ENCODE data around the gene C1R. TPM values are rescaled to one million over a fixed set of nuclear protein-coding genes. Genes with fewer than 3 reads are reported as not detected.

C1R gene
- polyA plus RNA-seq, 1 of the 3 experiments (the other 2 are of a cell fraction): 20.1 TPM

- WGBS (ENCODE audit: low lambda C conversion rate): 46% methylated on average over 13 of the region's 13 CpGs
- no peak overlapping the region for H3K9ac ChIP-seq
- no peaks in the 10 kb centered on the region for H3K4me1 ChIP-seq (ENCODE audit: control insufficient read depth in 1 of 2, insufficient read depth in 2 of 2, low read depth in 1 of 2, low read length in 1 of 2)
- no peaks in the 10 kb centered on the region for H3K9me3 ChIP-seq
- H4K20me1 ChIP-seq (ENCODE audit: insufficient read depth): no peaks in the 10 kb centered on the region
- no peak overlapping the region for H2AFZ ChIP-seq (ENCODE audit: low read depth)
- H3K4me3 ChIP-seq (ENCODE audit: low read depth in 2 of 2, low read length in 1 of 2): no peak overlapping the region
- no peaks in the 10 kb centered on the region for H3K36me3 ChIP-seq (replicated peaks in 1 of 2; ENCODE audit: control insufficient read depth in 1 of 2, insufficient read depth in 2 of 2, low read length in 1 of 2)
- DNase-seq: no peak
- peaks cover 13% of the 10 kb centered on the region; the same call in 1 of the 2 replicates for H3K27me3 ChIP-seq (ENCODE audit: insufficient read depth)
- no peaks in the 10 kb centered on the region for H3K79me2 ChIP-seq (ENCODE audit: insufficient read depth)
- no peak overlapping the region for H3K4me2 ChIP-seq
- TF ChIP-seq RAD21 (IDR thresholded peaks at IDR 0.05; ENCODE audit: low read length): no peak
- TF ChIP-seq MAX (IDR thresholded peaks at IDR 0.05; ENCODE audit: low read depth): no peak
- TF ChIP-seq EP300 (IDR thresholded peaks at IDR 0.05; ENCODE audit: borderline replicate concordance in 1 of 2, low read depth in 1 of 2, low read length in 1 of 2): no peak
- no peak for TF ChIP-seq FOSL2 (IDR thresholded peaks at IDR 0.05; ENCODE audit: borderline replicate concordance, low read depth)
- TF ChIP-seq NFIC (IDR thresholded peaks at IDR 0.05; ENCODE audit: borderline replicate concordance): no peak
- TF ChIP-seq, protein P1, sequence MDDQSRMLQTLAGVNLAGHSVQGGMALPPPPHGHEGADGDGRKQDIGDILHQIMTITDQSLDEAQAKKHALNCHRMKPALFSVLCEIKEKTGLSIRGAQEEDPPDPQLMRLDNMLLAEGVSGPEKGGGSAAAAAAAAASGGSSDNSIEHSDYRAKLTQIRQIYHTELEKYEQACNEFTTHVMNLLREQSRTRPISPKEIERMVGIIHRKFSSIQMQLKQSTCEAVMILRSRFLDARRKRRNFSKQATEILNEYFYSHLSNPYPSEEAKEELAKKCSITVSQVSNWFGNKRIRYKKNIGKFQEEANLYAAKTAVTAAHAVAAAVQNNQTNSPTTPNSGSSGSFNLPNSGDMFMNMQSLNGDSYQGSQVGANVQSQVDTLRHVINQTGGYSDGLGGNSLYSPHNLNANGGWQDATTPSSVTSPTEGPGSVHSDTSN (IDR thresholded peaks at IDR 0.05): no peak
- TF ChIP-seq CHD2 (IDR thresholded peaks at IDR 0.05; ENCODE audit: low read length, partially characterized antibody): no peak
- TF ChIP-seq TCF12 (IDR thresholded peaks at IDR 0.05): no peak
- TF ChIP-seq FOXJ3 (CRISPR knock-in tag; IDR thresholded peaks at IDR 0.05): no peak
- TF ChIP-seq, protein P2, sequence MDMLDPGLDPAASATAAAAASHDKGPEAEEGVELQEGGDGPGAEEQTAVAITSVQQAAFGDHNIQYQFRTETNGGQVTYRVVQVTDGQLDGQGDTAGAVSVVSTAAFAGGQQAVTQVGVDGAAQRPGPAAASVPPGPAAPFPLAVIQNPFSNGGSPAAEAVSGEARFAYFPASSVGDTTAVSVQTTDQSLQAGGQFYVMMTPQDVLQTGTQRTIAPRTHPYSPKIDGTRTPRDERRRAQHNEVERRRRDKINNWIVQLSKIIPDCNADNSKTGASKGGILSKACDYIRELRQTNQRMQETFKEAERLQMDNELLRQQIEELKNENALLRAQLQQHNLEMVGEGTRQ (IDR thresholded peaks at IDR 0.05; ENCODE audit: borderline replicate concordance, low read depth, low read length): no peak
- no peak for TF ChIP-seq IRF3 (IDR thresholded peaks at IDR 0.05; ENCODE audit: low read depth, low read length)
- no peak for TF ChIP-seq SIN3A (IDR thresholded peaks at IDR 0.05; ENCODE audit: borderline replicate concordance, low read depth, low read length)
- TF ChIP-seq TAF1 (IDR thresholded peaks at IDR 0.05; ENCODE audit: borderline replicate concordance, low read depth, low read length): no peak
- TF ChIP-seq MEF2A (IDR thresholded peaks at IDR 0.05; ENCODE audit: borderline replicate concordance, low read depth): no peak
- TF ChIP-seq GABPA (IDR thresholded peaks at IDR 0.05; ENCODE audit: low read depth): no peak
- no peak for TF ChIP-seq GATA2 (CRISPR knock-in tag; IDR thresholded peaks at IDR 0.05)
- ChIA-PET POLR2A (no interaction called here), CTCF (interaction anchor here (0.6 to 1.7 kb wide), 9 partner anchors 8 to 448 kb away, joined by 3 to 11 read pairs (median 4); partner anchors contain the start of genes C1RL and LPCAT3)
- H3F3A ChIP-seq (replicated peaks; ENCODE audit: insufficient read depth): no peaks in the 10 kb centered on the region
- no peak overlapping the region for H3K27ac ChIP-seq (ENCODE audit: low read depth in 2 of 2, low read length in 1 of 2)
- no peaks in the 10 kb centered on the region for H3K9me2 ChIP-seq
These were observed 31.1 kb downstream of the C1R start for GRCh38 chr12:7061138-7061537.

All from SK-N-SH (cell line).